GM23338 (cell line): ENCODE results near the gene THTPA. TPM values are rescaled to one million over a fixed set of nuclear protein-coding genes. Genes with fewer than 3 reads are reported as not detected.

Source experiments
- ATAC-seq: fragments of 200-7000 bp; cut with Tn5 transposase; 3 replicates; pipeline ENCODE4 v1.9.1; 2020
- DNase-seq: peaks from one replicate; pipeline ENCODE4 v3.0.0-alpha.2; 2015; ENCODE audit warnings: low spot score
- H2AFZ ChIP-seq: fragments of 200-600 bp; sonication (generic); 2 replicates; pipeline ENCODE4 v1.8.0; 2016; ENCODE audit warnings: antibody characterized with exemption, mild to moderate bottlenecking, moderate library complexity
- H3F3A ChIP-seq: fragments of 200-600 bp; sonication (generic); replicated peaks from 2 replicates; pipeline ENCODE4 v1.8.0; 2017; ENCODE audit warnings: antibody characterized with exemption, mixed run types, low read depth
- H3K27ac ChIP-seq: fragments of 200-600 bp; sonication (generic); 2 replicates; pipeline ENCODE4 v1.6.1; 2016; ENCODE audit warnings: low read depth
- H3K27me3 ChIP-seq: fragments of 200-600 bp; sonication (generic); 2 replicates; pipeline ENCODE4 v1.8.0; 2016; ENCODE audit warnings: mild to moderate bottlenecking, mixed run types, moderate library complexity; ENCODE audit not compliant: insufficient read depth
- H3K36me3 ChIP-seq: fragments of 200-600 bp; sonication (generic); 2 replicates; pipeline ENCODE4 v1.8.0; 2016; ENCODE audit warnings: mild to moderate bottlenecking; ENCODE audit not compliant: insufficient read depth
- H3K4me1 ChIP-seq: fragments of 200-600 bp; sonication (generic); 2 replicates; pipeline ENCODE4 v1.8.0; 2016; ENCODE audit warnings: mild to moderate bottlenecking, moderate library complexity; ENCODE audit not compliant: insufficient read depth
- H3K4me2 ChIP-seq: fragments of 200-600 bp; sonication (generic); 2 replicates; pipeline ENCODE4 v1.7.1; 2017; ENCODE audit warnings: mixed run types
- H3K4me3 ChIP-seq: fragments of 200-600 bp; sonication (generic); 2 replicates; pipeline ENCODE4 v1.6.1; 2016; ENCODE audit warnings: mixed run types
- H3K79me2 ChIP-seq: fragments of 200-600 bp; sonication (generic); replicated peaks from 2 replicates; pipeline ENCODE4 v1.8.0; 2017; ENCODE audit warnings: mild to moderate bottlenecking; ENCODE audit not compliant: insufficient read depth
- H3K9me2 ChIP-seq: fragments of 200-600 bp; sonication (generic); 2 replicates; pipeline ENCODE4 v1.8.0; 2017; ENCODE audit not compliant: insufficient read depth
- H4K20me1 ChIP-seq: fragments of 200-600 bp; sonication (generic); replicated peaks from 2 replicates; pipeline ENCODE4 v1.8.0; 2017; ENCODE audit warnings: mild to moderate bottlenecking; ENCODE audit not compliant: insufficient read depth
- H3K27ac Mint-ChIP-seq: 2 replicates; pipeline ENCODE4 v1.8.0; 2020; ENCODE audit warnings: inconsistent platforms, mild to moderate bottlenecking, moderate library complexity, mixed read lengths
- H3K27me3 Mint-ChIP-seq: 3 replicates; pipeline ENCODE4 v1.8.0; 2022; ENCODE audit warnings: low read depth, mild to moderate bottlenecking, moderate library complexity, mixed read lengths, inconsistent platforms; ENCODE audit not compliant: insufficient read depth, poor library complexity
- H3K36me3 Mint-ChIP-seq: 3 replicates; pipeline ENCODE4 v1.8.0; 2021; ENCODE audit warnings: low read depth, mild to moderate bottlenecking, inconsistent platforms, moderate library complexity, mixed read lengths
- H3K4me1 Mint-ChIP-seq: 3 replicates; pipeline ENCODE4 v1.8.0; 2020; ENCODE audit warnings: mild to moderate bottlenecking, inconsistent platforms, mixed read lengths
- H3K4me3 Mint-ChIP-seq: 3 replicates; pipeline ENCODE4 v1.8.0; 2021; ENCODE audit warnings: moderate library complexity, mild to moderate bottlenecking, inconsistent platforms, mixed read lengths
- H3K9me3 Mint-ChIP-seq: 3 replicates; pipeline ENCODE4 v1.8.0; 2020; ENCODE audit warnings: moderate library complexity, mild to moderate bottlenecking, inconsistent platforms, mixed read lengths
- ZNF114 ChIP-seq: fragments of 250-450 bp; sonication (Bioruptor Pico); IDR thresholded peaks from 2 replicates; pipeline ENCODE4 v1.5.0; 2020; ENCODE audit warnings: mild to moderate bottlenecking, moderate library complexity
- ZNF331 ChIP-seq: fragments of 250-450 bp; sonication (Bioruptor Pico); IDR thresholded peaks from 2 replicates; pipeline ENCODE4 v1.5.0; 2020; ENCODE audit warnings: low read depth, mild to moderate bottlenecking, moderate library complexity
- polyA plus RNA-seq: library from polyadenylated mRNA; unstranded; fragments of >200 nt; fragmentation: Nextera tagmentation; extraction: Ambion mirVana; gene quantifications from 2 replicates; pipeline ENCODE4 v1.2.1, GENCODE V29; 2016
- total RNA-seq: library from RNA; depleted of rRNA; stranded (reverse); fragments of >200 nt; shearing (Covaris generic); gene quantifications from 2 replicates; pipeline ENCODE4 v1.2.3, GENCODE V29; 2014
- TF ChIP-seq, protein P1 (sequence below): IDR thresholded peaks from one replicate; pipeline ENCODE4 v1.6.1; 2018; ENCODE audit warnings: antibody characterized with exemption; ENCODE audit not compliant: unreplicated experiment
- TF ChIP-seq, protein P2 (sequence below): fragments of 250-450 bp; sonication (Bioruptor Pico); IDR thresholded peaks from 2 replicates; pipeline ENCODE4 v1.5.0; 2020; ENCODE audit warnings: mild to moderate bottlenecking, moderate library complexity
- TF ChIP-seq, protein P3 (sequence below), 2 experiments: fragments of 200-600 bp in 1 of 2; sonication (generic) in 1 of 2; conservative IDR thresholded peaks; 2 replicates each; pipeline versions ENCODE4 v1.5.1 to v1.6.1; 2016 to 2017; ENCODE audit warnings: antibody characterized with exemption in 2 of 2, low read depth in 2 of 2, mild to moderate bottlenecking in 2 of 2, moderate library complexity in 1 of 2

Gene THTPA
- total and polyA plus RNA-seq, 2 experiments from 2014 or later = 8.6 to 21.3 TPM

DNA sequence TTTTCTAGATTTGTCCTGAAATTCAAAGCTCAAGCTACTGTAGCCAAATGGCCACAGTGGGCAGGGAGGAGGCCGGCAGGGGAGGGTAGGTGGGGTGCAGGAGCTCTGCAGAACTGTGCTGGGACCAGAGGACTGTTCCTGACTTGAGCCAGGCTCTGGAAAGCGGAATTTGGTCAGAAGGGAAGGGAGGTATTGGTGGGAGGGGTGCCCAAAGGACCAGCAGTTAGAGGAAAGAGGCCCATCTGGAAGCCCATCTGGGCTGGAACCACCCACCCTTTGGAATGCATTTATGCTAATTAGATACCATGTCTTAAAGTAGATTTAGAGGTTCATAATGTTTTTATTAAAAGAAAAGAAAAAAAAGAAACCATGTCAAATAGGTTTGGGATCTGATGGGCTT, 47.0 kb downstream of the THTPA start:
- H3K9me3 Mint-ChIP-seq = no peaks in the 10 kb centered on the region; the same call in 2 of the 3 replicates
- no peaks in the 10 kb centered on the region for H3K4me1 ChIP-seq
- no peak for ATAC-seq

More for the DNA sequence above, 47.0 kb downstream of the THTPA start:
- H3K4me3 ChIP-seq = no peak overlapping the region
- no peaks in the 10 kb centered on the region; the same call in 2 of the 3 replicates for H3K36me3 Mint-ChIP-seq
- no peak overlapping the region for H3K27ac ChIP-seq
- H3K27me3 Mint-ChIP-seq = peaks cover 4% of the 10 kb centered on the region
- H3K4me3 Mint-ChIP-seq = no peak overlapping the region
- TF ChIP-seq, protein P1, sequence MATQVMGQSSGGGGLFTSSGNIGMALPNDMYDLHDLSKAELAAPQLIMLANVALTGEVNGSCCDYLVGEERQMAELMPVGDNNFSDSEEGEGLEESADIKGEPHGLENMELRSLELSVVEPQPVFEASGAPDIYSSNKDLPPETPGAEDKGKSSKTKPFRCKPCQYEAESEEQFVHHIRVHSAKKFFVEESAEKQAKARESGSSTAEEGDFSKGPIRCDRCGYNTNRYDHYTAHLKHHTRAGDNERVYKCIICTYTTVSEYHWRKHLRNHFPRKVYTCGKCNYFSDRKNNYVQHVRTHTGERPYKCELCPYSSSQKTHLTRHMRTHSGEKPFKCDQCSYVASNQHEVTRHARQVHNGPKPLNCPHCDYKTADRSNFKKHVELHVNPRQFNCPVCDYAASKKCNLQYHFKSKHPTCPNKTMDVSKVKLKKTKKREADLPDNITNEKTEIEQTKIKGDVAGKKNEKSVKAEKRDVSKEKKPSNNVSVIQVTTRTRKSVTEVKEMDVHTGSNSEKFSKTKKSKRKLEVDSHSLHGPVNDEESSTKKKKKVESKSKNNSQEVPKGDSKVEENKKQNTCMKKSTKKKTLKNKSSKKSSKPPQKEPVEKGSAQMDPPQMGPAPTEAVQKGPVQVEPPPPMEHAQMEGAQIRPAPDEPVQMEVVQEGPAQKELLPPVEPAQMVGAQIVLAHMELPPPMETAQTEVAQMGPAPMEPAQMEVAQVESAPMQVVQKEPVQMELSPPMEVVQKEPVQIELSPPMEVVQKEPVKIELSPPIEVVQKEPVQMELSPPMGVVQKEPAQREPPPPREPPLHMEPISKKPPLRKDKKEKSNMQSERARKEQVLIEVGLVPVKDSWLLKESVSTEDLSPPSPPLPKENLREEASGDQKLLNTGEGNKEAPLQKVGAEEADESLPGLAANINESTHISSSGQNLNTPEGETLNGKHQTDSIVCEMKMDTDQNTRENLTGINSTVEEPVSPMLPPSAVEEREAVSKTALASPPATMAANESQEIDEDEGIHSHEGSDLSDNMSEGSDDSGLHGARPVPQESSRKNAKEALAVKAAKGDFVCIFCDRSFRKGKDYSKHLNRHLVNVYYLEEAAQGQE = no peak
- TF ChIP-seq ZNF331 (CRISPR knock-in tag) (no peak), ZNF114 (no peak)
- TF ChIP-seq, protein P2, sequence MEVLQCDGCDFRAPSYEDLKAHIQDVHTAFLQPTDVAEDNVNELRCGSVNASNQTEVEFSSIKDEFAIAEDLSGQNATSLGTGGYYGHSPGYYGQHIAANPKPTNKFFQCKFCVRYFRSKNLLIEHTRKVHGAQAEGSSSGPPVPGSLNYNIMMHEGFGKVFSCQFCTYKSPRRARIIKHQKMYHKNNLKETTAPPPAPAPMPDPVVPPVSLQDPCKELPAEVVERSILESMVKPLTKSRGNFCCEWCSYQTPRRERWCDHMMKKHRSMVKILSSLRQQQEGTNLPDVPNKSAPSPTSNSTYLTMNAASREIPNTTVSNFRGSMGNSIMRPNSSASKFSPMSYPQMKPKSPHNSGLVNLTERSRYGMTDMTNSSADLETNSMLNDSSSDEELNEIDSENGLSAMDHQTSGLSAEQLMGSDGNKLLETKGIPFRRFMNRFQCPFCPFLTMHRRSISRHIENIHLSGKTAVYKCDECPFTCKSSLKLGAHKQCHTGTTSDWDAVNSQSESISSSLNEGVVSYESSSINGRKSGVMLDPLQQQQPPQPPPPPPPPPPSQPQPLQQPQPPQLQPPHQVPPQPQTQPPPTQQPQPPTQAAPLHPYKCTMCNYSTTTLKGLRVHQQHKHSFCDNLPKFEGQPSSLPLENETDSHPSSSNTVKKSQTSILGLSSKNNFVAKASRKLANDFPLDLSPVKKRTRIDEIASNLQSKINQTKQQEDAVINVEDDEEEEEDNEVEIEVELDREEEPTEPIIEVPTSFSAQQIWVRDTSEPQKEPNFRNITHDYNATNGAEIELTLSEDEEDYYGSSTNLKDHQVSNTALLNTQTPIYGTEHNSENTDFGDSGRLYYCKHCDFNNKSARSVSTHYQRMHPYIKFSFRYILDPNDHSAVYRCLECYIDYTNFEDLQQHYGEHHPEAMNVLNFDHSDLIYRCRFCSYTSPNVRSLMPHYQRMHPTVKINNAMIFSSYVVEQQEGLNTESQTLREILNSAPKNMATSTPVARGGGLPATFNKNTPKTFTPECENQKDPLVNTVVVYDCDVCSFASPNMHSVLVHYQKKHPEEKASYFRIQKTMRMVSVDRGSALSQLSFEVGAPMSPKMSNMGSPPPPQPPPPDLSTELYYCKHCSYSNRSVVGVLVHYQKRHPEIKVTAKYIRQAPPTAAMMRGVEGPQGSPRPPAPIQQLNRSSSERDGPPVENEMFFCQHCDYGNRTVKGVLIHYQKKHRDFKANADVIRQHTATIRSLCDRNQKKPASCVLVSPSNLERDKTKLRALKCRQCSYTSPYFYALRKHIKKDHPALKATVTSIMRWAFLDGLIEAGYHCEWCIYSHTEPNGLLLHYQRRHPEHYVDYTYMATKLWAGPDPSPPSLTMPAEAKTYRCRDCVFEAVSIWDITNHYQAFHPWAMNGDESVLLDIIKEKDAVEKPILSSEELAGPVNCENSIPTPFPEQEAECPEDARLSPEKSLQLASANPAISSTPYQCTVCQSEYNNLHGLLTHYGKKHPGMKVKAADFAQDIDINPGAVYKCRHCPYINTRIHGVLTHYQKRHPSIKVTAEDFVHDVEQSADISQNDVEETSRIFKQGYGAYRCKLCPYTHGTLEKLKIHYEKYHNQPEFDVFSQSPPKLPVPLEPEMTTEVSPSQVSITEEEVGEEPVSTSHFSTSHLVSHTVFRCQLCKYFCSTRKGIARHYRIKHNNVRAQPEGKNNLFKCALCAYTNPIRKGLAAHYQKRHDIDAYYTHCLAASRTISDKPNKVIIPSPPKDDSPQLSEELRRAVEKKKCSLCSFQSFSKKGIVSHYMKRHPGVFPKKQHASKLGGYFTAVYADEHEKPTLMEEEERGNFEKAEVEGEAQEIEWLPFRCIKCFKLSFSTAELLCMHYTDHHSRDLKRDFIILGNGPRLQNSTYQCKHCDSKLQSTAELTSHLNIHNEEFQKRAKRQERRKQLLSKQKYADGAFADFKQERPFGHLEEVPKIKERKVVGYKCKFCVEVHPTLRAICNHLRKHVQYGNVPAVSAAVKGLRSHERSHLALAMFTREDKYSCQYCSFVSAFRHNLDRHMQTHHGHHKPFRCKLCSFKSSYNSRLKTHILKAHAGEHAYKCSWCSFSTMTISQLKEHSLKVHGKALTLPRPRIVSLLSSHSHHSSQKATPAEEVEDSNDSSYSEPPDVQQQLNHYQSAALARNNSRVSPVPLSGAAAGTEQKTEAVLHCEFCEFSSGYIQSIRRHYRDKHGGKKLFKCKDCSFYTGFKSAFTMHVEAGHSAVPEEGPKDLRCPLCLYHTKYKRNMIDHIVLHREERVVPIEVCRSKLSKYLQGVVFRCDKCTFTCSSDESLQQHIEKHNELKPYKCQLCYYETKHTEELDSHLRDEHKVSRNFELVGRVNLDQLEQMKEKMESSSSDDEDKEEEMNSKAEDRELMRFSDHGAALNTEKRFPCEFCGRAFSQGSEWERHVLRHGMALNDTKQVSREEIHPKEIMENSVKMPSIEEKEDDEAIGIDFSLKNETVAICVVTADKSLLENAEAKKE (CRISPR knock-in tag) = no peak
- TF ChIP-seq, protein P3, sequence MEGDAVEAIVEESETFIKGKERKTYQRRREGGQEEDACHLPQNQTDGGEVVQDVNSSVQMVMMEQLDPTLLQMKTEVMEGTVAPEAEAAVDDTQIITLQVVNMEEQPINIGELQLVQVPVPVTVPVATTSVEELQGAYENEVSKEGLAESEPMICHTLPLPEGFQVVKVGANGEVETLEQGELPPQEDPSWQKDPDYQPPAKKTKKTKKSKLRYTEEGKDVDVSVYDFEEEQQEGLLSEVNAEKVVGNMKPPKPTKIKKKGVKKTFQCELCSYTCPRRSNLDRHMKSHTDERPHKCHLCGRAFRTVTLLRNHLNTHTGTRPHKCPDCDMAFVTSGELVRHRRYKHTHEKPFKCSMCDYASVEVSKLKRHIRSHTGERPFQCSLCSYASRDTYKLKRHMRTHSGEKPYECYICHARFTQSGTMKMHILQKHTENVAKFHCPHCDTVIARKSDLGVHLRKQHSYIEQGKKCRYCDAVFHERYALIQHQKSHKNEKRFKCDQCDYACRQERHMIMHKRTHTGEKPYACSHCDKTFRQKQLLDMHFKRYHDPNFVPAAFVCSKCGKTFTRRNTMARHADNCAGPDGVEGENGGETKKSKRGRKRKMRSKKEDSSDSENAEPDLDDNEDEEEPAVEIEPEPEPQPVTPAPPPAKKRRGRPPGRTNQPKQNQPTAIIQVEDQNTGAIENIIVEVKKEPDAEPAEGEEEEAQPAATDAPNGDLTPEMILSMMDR (conservative IDR thresholded peaks at IDR 0.05; ENCODE audit: low read depth in 2 of 2) = no peak
- no peak overlapping the region for H3K4me2 ChIP-seq
- H3K4me1 Mint-ChIP-seq = no peaks in the 10 kb centered on the region; the same call in 2 of the 3 replicates
- no peak overlapping the region for H2AFZ ChIP-seq
- DNase-seq = no peak
- no peaks in the 10 kb centered on the region for H3F3A ChIP-seq
- H3K36me3 ChIP-seq = no peaks in the 10 kb centered on the region
- H4K20me1 ChIP-seq = no peaks in the 10 kb centered on the region
- H3K9me2 ChIP-seq = 0 out of 2 replicates have a peak, but pooled peaks cover 3% of the 10 kb centered on the region
- no peak overlapping the region for H3K27ac Mint-ChIP-seq
- H3K27me3 ChIP-seq = no peaks in the 10 kb centered on the region
- no peaks in the 10 kb centered on the region for H3K79me2 ChIP-seq
